DMS 273 treated with DMSO at 0.1 percent for 48 hours (cell line): Measurements from ENCODE around the gene NPAS3.

Experiments used
- DNase-seq: peaks from one replicate; lab custom pipeline; 2025; lab: John Stamatoyannopoulos, UW

The NPAS3 gene

DNA sequence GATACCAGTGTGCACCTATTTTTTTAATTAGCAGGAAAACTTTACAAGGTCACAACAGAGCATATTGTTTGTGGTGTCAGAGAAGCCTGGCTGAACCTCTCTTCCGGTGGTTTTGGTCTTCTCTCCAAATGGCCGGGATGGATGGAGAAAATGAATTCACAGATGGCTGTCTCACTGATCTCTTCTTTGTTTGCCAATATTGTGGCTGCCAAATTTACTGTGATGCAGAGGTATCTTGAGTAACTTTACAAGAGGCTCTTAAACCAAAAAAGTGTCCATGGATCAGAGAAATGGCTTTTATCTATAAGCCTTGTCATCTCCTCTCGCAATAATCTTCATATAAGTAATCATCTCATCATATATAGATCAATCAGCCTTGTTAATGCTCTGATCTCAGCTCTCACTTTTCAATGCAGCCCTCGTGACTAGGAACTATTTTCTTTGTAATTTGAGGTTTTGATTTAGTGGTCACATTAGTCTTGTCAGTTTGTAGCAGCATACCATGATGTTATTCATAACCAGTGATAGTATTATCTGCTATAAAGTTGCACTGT is 704.1 kb downstream of the NPAS3 start:
- DNase-seq, result no peak

DNA sequence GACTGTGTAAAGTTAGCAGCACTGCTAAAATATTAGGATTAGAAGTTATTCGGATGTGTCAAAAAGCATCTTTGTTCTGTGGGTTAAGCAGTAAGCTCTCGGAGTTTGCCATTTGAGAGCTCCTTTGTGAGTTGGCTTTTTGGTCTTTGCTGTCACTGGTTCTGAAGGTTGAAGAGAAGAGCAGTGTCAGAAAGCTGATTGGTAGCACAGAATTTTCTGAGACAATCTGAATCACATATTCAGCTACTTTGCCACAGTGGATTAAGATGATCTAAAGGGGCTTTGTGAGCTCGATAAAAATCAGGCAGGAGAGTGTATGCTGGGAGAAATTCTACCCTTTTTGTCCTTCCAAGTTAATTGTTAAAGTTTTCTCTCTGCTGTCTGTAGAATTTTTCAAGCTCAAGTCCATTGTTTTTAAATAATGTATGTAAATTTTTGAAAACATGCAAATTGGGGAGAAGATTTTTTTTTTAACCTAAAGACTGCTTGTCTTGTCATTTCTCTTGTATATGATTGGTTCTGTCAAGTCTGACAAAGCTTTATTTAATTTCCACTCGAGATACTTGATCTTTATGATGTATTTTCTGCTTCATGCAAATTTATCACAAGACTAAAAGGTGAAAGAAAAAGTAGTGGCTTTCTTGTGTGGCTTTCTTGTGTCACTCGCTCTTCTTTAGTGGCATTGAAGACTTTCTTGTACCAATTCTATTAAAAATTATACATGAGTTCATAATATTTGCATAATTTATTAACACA is 704.9 kb downstream of the NPAS3 start:
- no peak for DNase-seq

DNA sequence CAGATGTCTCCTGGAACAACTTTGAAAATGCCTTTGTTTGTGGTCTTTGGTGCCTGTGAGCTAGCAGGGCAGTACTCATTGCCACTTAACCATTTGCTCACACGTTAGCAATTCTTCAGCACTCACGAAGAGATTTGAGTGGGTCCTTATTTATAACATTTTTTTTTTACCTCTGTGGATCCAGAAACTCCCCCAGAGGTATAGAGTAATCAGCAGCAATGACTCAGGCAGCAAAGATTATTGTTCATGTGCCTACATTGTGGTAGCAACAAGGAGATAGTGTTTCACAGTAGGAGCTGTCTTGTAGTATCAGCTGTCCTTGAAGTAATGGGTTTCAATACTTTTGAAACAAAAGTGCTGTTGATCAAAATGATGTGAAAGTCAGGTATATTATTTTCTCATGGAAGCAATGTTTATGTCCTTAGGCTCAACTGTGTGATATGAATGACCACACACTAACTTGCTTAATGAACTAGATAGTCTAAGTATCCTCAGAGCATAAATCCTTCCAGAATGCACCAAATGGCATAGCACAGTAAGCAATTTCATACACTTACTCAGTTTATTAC is 708.1 kb downstream of the NPAS3 start:
- DNase-seq, result no peak

DNA sequence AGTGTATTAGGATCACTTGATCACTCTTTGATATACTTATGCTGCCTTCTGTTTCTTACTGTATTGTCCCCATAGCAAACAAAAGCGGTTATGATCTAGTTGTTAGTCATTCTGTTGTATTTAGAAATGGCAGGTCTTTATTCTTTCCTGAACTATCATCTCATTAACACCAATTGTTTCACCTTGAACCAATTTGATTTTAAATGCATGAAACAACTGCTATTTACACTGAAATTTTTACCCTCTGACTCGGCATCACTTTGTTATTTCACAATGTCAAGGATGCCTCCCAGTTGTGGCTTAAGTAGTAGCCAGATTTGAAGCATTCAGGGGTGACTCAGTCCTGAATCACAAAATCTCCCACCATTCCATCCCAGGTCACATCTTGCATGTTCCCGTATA is 708.7 kb downstream of the NPAS3 start:
- no peak for DNase-seq

- DNase-seq, result no peak
Observed at GRCh38 chr14:33650430-33650829, 711.8 kb downstream of the NPAS3 start.

DNA sequence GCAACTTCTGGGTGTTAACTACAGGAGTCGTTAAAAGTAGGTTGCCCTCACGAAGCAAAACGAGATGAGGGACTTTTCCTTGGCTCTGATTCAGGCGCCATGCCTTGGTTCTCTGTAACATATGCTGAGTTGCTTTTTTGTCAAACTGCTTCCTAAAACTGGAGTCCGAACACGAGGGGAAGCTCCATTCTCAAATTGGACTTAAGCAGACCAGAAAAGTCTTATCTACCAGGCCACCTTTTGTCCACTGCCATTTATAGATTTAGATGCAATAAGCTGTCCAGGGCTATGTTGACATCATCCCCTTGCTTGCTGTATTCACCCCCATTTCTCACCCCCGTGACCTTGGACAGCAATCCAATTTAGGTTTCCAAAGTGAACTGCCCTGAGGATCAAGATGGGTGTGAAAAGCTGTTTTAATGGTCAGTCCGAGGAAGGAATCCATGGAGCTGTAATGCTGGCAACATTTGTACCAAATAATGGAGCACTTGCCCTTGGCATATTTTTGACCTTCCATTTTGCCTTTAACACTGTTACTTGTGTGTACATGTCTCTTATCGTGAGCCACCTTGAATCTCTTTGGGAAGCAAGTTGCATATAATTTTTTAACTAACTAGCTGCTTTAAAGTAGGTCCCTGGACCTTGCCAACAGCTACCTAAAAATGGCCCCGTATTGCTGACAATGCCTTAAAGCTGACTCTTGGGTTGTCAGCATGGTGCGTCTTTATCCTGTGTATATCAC is 714.1 kb downstream of the NPAS3 start:
- DNase-seq, result no peak

DNA sequence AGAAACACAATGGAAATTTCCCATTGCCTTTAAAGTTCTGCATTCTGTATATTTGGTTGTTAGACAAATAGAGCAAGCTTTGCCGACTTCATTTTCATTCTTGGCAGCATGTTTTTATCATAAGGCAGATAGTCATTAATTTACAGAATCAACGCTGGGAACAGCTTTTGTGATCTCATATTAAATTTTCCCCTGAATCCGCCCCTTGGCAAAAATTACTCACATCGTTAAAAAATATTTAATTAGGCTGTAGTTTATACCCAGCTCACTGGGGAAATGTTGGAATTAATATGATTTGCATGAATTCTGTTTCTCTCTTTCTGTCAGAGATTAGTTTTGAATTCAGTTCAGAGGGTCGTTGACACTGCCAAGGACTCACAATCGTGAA is 714.6 kb downstream of the NPAS3 start:
- no peak for DNase-seq

- DNase-seq, result no peak
Observed at GRCh38 chr14:33655421-33655820, 716.7 kb downstream of the NPAS3 start.

GRCh38 chr14:33657476-33657875 is 718.8 kb downstream of the NPAS3 start:
- DNase-seq, result no peak

DNA sequence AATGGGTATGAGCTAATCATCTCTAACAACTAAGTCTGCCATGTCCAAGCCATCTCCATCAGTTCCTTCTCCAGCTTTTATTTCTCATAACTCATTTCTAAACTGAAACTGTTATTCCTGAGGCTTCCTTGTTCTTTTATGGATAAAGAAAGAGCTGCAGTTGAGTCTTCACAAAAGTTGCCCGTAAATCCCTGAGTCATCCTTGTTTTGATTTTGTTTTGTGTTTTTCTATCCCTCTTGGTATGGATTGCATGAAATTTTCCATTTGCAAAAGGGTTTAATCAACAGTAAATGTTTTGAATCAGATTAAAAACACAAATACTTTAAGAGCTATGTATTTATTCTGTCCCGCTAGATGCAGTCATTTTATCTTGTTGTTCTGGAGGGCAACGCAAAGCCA is 721.6 kb downstream of the NPAS3 start:
- DNase-seq, result no peak

DNA sequence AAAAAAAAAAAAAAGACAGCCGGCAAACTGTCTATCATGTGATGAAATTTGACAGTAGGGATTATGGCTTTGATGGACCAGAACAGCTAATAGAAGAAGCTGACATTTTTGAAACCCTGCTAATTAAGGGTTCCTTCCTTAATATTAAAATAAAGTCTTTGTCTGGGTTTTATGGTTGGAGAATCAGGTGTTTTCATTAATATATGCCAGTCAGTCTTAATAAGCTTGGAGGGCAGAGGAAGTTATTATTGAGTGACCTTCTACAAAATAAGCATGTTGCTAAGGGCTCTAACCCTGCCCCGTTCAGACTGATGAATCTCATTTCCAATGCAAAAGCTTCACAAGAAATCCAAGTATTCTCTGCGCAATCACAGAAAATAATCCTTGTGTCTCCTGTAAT is 722.4 kb downstream of the NPAS3 start:
- no peak for DNase-seq

GRCh38 chr14:33668066-33668465 is 729.4 kb downstream of the NPAS3 start:
- no peak for DNase-seq

DNA sequence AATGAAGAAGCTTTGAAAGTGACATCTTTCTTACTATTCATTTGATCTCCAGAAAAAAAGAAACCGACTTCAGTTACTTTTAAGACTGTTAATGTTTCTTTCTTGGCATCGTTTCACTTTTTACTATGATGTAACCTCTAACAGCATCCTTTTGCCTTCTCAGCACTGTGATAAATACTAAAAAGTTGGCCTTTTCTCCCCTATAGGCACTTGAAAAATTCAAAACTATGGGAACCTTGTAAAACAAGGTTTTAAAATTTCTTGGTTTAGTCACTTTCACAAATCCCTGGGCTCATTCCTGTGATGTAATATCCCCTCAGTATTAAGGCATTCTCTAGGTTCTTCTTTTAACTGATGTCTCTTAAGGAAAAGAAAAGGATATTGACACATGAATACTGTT is 730.4 kb downstream of the NPAS3 start:
- DNase-seq, result no peak

- no peak for DNase-seq
Observed at GRCh38 chr14:33670235-33670634, 731.6 kb downstream of the NPAS3 start.

- no peak for DNase-seq
Observed at GRCh38 chr14:33671556-33671955, 732.9 kb downstream of the NPAS3 start.

GRCh38 chr14:33674927-33675326 is 736.2 kb downstream of the NPAS3 start:
- no peak for DNase-seq

DNA sequence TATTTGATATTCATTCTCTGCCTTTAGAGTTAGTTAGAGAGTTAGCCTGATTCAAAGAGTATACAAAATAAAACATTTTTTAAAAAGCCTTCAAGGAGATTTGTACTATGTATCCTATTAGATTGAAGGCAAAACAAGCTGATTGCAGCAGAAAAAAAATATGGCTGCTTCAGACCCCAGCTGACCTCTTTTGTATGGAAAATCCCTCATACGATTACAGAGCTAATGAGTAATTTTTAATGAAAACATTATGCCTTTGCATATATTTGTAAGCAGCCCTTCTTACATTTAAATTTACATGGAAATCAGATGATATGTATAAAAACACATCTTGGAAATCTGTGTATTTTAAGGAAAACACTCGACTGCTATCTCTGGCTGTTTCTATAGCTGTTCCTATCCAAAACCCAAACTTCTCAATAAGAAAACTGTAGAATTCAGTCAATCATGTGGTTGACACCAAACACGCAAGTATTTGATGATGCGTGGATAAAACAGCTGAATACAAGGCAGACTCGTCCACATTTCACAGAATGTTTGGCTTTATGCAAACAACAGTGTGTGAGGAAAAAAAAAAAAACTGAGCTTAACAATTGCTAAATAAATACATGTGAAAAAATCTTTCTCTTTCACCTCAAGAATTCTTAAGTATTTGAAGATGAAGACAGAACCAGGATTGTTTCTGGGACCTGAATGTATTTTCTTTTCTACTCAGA is 736.9 kb downstream of the NPAS3 start:
- DNase-seq, result no peak

- no peak for DNase-seq
Observed at GRCh38 chr14:33676135-33676566, 737.5 kb downstream of the NPAS3 start.

DNA sequence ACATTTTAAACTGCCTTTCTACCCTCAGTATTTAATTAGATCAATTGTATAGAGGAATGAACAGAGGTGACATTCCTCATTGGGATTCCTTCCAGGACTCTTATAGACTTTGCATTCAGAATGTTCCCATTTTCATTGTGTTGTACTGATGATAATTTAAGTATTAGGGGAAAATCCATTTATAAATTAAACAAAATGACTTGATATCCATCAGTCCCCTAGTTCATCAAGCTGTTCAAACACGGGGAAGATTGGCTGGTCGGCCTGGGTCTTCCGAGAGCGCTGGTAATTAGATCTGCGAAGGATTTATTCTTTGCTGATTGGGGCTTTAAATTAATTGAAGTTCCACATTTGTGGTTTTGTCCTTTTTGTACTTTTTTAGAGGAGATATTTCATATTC is 738.2 kb downstream of the NPAS3 start:
- DNase-seq, result no peak

DNA sequence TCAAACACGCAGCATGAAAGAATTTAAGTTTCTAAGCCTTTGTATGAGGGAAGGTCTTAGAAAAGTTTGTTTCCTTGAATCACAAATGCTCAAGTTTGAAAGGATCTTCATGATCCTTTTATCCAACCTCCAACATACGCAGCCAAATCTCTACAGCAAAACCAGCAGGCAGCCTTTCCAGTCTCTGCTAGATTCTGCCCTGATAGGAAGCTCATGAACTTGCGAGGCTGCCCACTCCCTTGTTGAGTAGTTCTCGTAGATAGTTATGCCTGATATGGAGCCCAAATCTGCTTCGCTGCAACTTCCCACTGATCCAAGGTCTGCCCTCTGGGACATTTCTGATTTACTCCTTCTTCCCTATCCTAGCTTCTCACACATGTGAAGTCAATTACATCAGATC is 739.3 kb downstream of the NPAS3 start:
- DNase-seq, result no peak

DNA sequence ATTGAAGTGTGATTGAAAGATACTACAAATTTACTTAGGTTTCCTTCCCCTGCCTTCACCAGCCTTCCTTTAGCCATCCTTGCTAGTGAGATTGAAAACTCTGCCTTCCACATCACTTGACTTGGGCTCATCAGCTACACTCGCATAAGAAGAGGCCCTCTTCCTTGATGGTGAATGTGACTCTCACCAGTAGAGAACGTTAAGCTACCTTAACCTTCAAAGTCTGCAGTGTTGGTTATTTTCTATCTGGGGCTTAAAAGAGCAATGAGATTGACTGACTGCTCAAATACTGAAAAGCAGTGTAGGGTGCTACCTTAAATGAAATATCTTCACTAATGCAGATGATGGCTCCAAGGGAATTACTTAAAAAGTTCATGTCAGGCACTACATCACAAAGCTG is 740.3 kb downstream of the NPAS3 start:
- peak; percentile 0 for DNase-seq

DNA sequence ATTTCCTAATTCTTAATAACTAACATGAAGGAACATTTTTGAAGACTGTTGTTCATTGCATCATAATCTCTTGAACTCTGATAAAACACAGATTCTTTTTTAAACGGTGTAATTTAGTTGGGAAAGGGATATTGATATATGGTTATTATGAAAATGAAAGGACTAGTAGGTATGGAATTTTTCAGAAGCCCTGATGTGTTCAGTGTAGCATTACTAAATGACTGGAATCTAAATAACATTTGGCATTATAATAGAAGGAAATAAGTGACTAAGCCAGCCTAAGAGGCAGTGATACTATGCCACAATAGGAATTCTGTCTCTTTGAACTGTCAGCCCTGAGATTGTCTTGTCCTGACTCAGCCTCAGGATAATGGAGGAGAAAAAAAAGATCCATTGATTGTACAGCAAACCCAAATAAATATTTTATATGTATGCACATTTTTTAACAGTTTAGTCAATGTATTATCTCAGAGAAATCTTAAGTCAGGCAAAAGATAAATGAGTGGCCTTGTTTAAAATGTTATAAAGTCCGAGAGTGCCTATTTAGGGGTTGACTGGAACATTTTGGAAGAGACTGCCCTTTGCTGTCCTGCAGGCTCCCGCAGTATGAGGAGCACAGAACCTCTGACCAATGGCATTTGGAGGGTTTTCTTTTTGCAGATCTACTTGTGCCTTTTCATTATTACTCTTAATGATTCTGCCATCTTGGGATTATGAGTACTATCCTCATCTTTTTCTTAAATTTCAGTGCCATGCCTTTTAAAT is 741.0 kb downstream of the NPAS3 start:
- DNase-seq, result no peak
